ENCODE data around the gene GRIK2.
"Not testable (repeated sequence)": the region's sequence is repeated elsewhere in the genome, so short reads cannot be mapped to it uniquely, and the experiment has no call there.

Gene GRIK2

DNA sequence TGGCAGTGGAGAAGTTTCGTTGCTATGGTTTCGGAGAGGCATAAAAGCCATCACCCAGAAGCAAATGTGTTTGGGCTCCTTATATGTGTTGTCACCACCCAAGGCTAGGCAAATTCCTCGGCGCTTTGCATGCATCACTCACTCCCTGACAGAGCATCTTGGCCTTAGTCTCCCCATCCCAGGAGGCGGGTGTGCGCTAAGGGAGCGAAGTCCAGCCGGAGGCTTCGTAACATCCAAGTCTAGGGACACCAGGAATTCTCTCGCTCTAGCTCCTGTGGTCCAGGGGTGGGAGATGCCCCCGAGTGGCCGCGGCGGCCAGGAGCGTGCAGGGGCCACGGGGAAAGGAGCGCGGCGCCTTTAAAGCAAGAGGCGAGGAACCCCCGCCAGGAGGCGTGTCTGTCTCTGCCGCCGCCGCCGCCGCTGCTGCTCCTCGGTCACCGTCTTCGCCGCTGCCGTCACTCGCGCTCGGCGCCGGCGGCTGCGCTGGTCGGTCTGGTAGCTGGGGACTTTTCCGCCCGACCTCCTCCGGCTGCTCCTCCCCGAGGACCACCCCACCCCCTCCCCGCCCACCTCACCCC is at the start of gene GRIK2:
Gene GRIK2 (plus strand): TSS at position 458 of the 578 bp plus-strand sequence.
- DNase-seq (ENCODE audit: low read depth, low spot score), result peak; percentile 70

DNA sequence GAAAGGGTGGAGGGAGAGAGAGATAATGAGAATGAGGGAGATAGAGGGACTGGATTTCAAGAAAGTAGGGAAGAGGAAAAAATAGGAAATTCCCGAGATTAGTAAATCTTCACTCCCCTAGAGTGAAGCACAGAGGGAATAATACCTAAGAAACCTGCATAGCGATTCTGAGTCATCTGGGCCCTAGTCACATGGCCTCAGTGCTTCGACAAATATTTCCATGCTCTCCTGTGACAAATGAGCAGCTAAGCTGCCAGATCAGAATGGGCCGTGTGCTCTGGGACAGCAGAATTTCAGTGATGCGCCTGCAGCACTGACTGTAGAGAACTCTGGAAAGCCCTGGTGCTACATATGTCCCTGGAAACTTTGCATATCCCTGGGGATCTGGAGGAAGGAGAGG is 48.6 kb upstream of the GRIK2 start:
- no peak for DNase-seq (ENCODE audit: low read depth, low spot score)

DNA sequence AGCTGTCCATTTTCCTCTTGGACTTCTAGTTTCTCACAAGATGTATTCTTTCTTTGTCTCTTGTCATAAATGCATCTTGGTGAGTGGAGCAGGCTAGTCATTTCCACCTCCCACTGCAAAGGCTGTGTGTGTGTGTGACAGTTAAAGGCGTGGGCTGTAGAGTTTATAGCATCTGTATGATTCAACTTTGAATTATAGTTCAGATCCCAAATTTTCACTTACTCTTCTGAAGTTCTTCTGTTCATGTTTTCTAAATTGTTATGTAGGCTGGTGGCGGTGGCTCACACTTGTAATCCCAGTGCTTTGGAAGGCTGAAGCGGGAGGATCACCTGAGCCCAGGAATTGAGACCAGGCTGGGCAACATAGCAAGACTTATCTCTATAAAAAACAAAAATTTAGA is 44.7 kb upstream of the GRIK2 start:
- no peak for DNase-seq (ENCODE audit: low read depth, low spot score)

DNA sequence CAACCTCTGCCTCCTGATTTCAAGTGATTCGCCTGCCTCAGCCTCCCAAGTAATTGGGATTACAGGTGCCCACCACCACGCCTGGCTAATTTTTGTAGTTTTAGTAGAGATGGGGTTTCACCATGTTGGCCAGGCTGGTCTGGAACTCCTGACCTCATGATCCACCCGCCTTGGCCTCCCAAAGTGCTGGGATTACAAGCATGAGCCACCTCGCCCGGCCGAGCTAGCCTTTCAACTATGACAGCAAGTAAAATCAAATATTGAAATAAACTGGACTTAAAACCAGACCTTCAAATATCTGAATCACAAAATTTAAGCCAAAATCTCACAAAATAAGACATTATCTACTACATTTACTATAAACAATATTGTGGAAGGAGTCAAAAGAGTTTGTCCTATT is 42.9 kb upstream of the GRIK2 start:
- not testable (repeated sequence) for DNase-seq (ENCODE audit: low read depth, low spot score)

DNA sequence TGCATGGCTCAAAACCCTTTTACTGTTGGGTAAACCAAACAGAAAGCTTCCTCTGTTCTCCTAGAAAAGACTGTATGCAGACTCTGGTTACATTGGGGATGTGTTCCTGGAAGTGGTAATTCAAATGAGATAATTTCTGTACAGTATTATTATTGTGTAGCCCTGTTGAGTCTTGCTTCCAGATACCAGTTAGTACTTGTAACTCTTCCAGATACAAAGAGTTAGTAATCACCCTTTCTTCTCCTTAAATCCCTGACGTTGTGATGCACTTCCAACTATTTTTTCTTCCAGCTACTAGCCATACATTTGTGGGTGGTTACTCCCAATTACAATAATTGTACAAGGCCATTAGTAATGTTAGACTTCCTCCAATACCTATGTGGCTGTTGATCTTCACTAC is 42.3 kb upstream of the GRIK2 start:
- DNase-seq (ENCODE audit: low read depth, low spot score), result no peak

DNA sequence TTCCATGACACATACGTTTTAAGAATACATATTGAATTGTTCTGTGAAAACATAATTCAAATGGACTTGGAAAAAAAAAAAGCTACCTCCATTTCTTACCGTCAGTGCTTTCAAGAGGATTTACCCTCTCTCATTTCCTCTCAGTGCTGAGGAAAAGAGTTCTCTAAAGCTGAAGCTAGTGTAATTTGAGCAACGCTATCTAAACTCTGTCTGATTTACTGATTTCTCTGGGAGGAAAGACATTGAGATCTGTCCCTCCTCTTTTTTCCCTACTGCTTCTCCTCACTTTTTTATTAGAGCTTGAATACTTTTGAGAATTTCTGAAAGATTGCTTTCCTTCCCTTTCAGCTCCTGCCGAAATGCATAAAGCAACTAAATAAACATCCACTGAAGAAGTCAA is 41.2 kb upstream of the GRIK2 start:
- DNase-seq (ENCODE audit: low read depth, low spot score), result no peak

DNA sequence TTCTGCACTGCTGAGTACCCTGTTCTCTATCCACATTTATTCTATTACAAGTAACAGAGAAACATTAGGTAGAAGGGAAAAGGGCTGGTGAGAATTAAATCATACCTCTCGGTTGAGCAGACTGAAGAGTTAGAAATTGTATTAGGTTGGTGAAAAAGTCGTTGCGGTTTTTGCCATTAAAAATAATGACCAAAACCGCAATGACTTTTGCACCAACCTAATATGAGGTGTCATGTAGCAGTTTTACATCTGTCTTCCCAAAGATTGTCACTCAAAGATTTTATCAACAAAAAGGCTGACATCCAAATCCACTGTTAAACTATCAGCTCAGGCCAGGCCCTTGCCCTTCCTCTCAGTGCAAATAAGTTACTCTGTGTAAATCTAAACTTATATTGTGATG is 28.3 kb upstream of the GRIK2 start:
- DNase-seq (ENCODE audit: low read depth, low spot score), result no peak

DNA sequence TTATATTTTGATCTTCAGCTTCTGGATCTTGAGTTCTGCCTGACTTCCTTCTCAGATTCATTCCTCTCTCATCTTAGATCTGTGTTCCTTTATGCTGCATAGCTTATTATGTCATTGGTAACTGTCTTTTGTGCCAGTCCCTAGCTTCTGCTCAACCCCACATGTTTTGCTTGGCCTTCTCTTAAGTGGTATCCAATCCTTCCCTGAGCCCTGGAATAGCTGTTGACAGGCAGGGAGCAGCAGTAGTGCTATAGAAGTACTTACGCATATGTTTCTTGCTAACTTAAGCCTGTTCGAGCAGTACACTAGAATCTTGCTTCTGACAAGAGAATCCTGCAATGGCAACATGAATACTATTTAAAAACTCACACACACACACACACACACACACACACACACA is 13.6 kb upstream of the GRIK2 start:
- DNase-seq (ENCODE audit: low read depth, low spot score), result no peak

DNA sequence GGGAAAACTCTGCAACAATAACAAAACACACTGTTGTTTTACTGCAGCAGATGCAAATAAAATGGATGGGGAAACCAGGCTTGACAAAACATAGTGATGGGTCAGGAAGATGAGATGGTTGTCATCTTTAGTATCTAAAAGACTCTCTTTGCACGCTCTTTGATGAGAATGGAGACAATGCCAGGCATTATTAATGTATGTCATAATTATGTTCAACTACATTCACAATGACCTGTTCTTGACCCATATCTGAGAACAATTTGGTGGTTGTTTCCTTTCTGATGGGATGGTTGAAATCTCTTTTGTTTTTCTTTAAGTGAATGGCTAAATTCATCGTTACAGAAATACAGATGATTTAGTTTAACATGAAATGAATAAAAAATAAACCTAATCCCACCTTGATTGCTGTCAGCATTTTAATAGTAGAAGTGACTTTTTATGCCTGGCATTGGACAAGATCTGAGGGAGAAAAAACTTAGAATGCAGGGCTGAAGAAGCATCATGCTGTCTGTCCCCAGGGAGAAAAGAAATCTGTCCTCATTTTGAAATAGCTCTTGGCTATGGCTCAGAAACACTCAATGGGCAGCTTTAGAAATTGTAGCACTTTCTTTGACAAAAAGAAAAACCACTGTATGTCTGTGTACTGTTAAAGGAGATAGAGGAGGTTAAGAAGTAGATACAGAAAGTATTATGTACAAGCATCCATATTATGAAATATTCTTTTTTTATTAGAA is 12.4 kb upstream of the GRIK2 start:
- no peak for DNase-seq (ENCODE audit: low read depth, low spot score)

DNA sequence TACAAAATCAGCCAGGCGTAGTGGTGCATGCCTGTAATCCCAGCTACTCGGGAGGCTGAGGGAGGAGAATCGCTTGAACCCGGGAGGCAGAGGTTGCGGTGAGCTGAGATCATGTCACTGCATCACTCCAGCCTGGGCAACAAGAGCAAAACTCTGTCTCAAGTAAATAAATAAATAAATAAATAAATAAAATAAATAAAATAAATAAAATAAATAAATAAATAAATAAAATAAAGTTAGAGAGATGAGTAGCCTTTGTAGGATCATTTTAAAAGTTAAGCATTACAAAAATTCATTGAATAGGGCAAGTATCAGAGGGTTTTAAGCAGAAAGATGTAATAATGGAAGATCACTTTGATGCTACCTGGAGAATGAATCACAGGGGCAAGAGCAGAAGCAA is 9.8 kb upstream of the GRIK2 start:
- not testable (repeated sequence) for DNase-seq (ENCODE audit: low read depth, low spot score)

DNA sequence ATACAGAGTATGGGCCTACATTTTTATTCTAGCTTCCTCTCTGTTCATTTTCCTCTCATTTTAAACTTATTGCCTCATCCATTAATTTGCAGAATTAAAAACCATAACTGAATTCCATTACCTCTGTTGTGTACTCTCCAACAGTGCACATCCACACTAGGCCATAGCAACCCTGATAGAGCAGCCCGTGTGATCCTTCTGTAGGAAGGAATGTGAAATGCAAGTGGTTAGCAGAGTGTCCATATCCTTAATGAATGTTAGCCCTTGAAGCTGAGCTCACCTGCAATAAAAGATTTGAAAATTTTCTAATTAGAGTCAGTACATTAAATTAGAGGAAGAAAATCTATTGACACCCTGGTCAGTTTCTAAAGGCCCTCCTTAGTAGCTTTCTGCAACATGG is 6.5 kb upstream of the GRIK2 start:
- no peak for DNase-seq (ENCODE audit: low read depth, low spot score)

DNA sequence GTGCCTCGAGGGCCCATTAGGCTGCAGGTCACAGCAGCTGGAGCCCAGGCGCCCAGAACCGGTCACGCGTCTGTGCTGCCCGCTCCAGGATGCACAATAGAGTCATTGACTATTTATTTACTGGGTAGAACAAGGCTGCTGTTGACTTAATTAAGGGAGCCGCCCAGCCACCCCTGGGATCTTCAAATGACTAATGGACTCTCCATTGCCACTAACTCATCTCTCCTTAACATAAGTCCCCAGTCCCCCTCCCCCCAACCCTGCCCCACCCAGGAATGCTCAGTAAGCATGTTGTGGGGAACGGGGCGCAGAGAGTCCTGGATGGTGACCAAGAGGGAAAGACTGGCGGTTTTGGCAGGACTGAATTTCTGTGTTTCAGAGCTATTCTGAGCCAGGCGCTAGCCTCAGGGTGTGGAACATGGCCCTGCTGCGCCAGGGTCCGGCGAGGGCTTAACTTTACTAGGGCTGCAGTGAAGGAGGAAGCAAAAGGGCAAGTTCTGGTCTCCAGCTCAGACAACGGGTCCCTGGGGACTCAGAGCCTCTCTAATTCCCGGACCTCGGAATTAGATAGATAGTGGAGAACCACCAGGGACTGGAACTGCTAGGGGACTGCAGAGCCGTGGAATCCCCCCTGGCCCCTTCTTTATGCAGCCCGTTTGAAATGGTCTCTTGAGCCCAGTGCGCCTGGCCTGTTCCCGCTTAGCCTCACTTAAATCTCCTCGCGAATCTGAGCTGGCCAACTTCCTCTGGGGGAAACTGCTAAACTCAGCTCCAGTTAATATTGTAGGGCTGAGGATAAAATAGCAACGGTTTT is 1.5 kb upstream of the GRIK2 start:
- peak; percentile 54 for DNase-seq (ENCODE audit: low read depth, low spot score)

DNA sequence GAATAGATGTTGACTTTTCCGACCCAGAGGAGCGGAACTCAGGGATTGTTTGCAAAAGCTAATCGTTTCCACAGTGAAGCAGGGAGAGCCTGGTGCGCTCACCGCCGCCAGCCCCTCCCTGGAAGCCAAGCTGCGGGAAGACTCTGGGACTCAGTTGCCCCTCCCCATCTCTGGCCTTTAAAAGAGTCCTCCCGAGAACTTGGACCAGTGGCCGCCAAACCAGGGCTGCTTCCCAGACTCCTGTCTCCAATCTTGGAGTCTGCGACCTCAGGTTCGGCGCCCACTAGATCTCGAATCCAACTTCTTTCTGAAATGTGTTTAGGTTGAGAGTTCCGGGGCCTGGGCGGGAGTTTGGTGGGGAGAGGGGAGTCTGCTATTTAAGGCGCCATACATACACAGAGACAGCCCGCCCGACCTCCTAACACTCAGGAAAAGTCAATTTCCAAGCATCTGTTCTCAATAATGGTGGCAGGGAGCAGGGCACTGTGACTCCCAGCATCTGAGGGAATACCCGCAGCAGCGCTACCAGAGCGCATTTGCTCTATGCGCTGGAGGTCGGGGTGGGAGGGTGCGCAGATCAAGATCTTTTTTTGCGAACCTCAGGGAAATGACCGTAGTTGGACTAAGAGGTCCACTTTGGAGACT is 800 bp upstream of the GRIK2 start:
- no peak for DNase-seq (ENCODE audit: low read depth, low spot score)

DNA sequence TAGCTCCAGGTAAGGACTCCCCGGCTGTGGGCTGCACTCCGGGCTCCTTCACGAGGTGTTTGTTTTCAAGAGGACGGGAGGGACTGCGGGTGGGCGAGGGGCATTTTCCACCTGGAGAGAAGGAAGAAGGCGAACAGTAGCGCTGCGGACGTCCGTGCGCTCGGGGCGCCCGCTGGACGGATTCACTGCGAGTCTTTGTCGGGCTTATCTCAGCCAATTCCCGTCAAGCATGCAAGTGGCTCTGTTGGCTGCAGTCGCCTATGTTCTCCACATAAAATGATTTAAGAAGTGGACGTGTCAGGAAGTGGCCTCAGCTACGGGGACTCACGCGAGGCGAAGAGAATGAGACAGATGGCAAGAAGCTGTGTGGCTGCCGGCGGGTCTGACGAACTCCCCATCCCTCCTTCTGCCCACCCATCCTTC is 332 bp downstream of the GRIK2 start:
- DNase-seq (ENCODE audit: low read depth, low spot score), result peak; percentile 32

DNA sequence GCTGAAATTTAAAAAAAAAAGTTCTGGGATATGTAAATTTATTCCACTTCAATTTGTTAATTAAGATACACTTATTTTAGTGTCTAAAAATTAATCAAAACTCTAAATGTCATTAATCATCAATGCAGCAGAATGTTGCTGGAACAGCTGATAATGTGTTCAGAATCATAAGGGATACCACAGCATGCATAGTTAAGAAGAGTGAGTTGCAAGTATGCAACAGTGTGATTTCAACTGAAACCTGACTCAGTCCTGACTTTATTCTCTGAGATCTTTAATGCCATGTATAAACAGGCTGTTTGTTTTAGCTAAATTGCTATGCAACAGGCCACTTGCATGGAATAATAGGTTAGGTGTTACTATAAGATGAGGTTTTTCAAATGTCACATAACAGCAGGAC is 1.4 kb downstream of the GRIK2 start:
- no peak for DNase-seq (ENCODE audit: low read depth, low spot score)

DNA sequence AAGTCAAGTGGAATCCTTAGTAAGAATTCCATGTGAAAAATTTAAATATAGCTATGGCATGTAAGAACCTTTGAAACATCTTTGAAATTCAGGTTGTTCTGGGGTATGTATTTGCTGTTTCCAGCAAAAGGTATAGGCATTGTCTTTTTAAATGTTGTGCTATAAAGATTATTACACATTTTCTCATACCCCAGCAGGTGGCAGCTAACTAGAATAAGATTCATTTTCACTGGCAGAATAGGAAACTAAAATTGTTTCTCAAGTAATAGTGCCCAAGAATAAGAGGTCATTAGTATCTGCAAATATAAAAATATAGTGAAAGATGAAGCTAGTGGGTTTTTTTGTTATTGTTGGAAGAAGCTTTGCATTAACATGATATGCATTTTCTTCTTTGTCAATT is 1.8 kb downstream of the GRIK2 start:
- DNase-seq (ENCODE audit: low read depth, low spot score), result no peak

DNA sequence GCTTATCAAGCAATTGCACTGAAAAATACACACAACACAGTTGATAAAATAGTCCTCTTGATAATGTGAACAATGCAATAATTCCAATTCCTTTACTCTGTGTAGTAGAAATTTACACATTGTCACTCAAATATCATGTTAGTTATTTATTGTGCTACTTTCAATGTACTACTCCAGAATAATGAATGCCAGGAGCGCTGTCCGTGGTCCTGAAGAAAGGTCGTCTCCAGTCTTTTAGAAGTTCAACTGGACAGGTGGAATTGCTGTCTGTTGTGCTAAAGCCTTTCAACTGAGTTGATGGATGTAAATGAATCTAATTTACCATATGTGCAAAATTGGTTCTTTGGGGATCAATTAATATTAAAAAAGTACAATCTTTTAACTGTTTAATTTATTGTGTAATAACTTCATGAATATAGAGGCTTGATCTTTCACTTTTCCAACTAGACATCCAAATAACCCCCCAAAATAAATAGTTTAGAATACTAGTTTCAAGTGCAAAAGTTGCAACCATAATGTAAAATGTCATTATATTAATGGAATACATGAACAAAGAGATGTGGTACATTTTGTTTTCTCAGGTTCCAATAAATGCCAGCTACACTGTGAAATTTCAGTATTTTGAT is 3.2 kb downstream of the GRIK2 start:
- DNase-seq (ENCODE audit: low read depth, low spot score), result no peak

DNA sequence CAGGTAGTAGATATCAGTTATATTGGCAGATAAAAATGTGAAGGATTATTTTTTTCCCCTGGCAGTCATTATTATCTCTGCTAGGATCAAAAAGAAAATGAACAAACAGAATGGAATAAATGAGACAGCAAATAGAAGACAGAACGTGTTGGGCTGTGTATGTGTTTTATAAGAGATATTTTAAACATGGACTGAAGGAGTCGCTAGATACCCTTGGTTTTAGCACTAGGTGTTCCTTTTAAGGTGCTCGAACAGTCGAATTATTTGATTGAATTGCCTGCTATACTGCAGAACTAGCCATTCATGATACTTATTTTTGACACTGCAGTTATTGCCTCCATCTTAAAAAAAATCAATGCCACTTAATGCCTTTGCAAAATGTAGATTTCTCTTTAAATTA is 3.7 kb downstream of the GRIK2 start:
- DNase-seq (ENCODE audit: low read depth, low spot score), result no peak

DNA sequence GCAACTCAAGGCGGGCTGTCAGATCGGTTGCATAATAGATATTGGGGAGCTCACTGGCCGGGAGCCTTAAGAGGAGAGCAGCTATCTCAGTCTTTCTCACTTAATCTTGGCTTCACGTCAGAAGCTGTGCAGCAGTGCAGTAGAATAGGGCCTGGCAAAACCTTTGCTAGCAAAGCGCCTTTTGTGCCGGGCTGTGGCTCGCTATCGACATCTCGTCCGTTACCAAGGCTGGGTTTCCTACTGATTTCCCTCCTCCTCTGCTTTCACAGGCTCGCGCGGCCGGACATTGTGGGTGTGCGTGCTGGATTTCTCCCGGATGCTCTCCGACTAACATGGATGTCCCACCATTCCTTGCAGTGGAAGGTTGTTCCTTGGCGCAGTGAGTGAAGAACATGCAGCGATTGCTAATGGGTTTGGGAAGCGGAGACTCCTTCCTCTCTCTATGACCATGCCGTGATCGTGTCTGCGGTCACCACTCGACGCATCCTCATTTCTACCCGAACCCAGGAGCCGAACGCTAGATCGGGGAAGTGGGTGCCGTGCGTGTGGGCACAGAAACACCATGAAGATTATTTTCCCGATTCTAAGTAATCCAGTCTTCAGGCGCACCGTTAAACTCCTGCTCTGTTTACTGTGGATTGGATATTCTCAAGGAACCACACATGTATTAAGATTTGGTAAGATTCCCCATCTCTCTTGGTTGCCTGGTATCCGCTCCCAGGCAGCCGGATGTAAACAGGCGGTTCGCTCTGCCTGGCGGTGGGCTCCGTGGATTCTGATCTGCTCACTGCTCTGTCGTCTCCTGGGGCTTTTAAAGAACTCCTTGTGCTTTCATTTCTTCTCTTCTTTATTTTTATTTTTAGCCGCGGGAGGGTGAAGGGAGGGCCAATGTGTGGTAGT is 5.5 kb downstream of the GRIK2 start:
- DNase-seq (ENCODE audit: low read depth, low spot score), result peak; percentile 21

DNA sequence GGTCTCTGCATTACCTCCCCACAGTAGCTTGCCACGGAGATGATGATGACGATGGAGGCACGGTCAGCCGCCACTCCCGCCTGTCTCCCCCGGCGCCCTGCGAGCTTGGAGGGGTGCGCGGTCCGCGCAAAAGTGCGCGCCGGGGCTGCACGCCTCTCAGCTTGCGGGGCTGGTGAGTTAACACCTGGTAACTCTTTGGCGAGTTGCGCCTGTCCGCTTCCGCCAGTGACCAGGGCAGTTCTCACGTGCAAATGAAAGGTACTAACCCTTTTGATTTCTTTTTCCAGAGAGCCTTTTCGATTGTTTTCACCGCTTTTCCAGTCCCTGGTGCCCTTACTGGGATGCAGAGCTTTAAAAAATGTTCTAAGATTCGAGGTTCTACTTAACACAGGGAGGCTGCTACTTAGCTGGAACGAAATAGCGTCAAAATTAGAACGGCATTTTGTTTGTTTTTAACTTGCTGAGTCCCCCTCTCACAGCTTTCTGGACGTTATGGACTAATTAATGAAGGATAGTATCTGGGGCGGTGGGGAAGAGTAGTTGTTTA is 6.2 kb downstream of the GRIK2 start:
- no peak for DNase-seq (ENCODE audit: low read depth, low spot score)
